ENCODE data around the gene SCNM1.

The SCNM1 gene

DNA sequence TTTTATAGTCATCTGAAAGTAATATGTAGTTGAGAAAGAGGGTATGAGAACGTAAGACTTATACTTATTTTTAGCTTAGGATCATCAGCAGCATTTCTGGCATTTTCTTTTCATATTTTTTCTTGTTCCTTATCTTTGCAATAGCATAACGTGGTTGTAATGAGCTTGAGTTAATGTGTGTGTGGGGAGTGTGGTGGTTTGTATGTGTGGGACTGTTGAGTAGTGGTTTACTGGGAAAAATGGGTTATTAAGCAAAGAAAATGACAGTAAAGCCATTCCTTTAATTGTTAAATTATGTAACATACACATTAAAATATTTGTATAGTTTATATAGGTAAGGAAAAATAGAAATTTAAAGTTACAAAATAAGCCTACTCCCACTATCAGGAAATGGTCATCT, 47.6 kb downstream of the SCNM1 start:
- Histone ChIP-seq H2AFZ (ENCODE audit: low read length, unreplicated experiment) (no peak overlapping the region), H3K36me3 (ENCODE audit: insufficient read depth, low read length) (peaks cover 7% of the 10 kb centered on the region), H3K79me2 (ENCODE audit: control insufficient read depth, insufficient read depth, low read length, unreplicated experiment) (peaks cover 91% of the 10 kb centered on the region), H3K4me3 (ENCODE audit: low read depth, low read length) (no peak overlapping the region), H3K27ac (ENCODE audit: low read depth, low read length) (no peak overlapping the region), H3K4me1 (ENCODE audit: control insufficient read depth, insufficient read depth, low read length, unreplicated experiment) (peaks cover 6% of the 10 kb centered on the region), H3K27me3 (ENCODE audit: insufficient read depth, low read length) (no peaks in the 10 kb centered on the region)

Measured in ACC112 (cell line).